T-helper 1 cell treated with Interleukin-12 subunit alpha and Interleukin-12 subunit beta and Interleukin-4 antibody, amounts not matched to agents 30 ng/mL and 1 ng/mL, for 36 hours (primary cell): Measurements from ENCODE around the gene LIFR. TPM values are rescaled to one million over a fixed set of nuclear protein-coding genes. Genes with fewer than 3 reads are reported as not detected.

Experiments
- intact Hi-C: fragments of 100-400 bp; cut with micrococcal nuclease; formaldehyde crosslinking; loops from one replicate; pipeline ENCODE4 v1.15.1; 2024
- total RNA-seq: library from RNA; stranded (reverse); gene quantifications from 2 replicates; pipeline ENCODE4 v1.2.3, GENCODE V29; 2022

The LIFR gene
- total RNA-seq, 1 donor from 2014 or later: not detected

DNA sequence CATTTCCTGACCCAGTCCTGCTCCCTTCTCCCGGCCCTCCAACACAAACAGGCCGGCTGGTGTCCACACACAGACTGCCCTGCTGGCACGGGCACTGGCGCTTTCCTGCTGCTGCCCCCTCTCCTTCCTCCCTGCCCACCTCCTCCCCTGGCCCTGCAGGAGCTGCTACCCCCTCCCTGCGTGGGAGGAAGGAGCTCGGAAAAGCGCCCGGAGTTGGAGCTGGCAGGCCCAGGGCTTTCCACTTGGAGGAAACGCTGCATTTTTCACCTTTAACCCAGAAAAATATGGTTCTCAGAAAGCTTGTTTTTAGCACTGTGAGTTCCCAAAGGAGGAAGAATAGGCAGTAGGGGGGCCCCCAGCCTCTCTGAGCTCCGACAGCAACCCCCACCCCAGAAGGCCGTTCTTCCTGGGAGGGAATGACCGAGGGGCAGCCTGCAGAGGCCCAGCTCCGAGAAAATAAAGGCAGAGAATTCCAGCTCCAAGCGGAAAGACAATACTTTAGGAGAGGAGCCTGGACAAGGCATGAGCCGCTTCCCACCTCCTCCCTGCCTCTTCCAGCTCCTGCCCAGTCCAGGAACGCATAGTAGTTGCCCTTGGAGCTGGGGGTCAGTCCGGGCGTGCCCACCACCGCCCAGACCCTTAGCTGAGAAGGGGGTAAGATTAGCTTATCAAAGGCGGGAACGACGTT, 88.9 kb downstream of the LIFR start:
- intact Hi-C loops: no loop called here

DNA sequence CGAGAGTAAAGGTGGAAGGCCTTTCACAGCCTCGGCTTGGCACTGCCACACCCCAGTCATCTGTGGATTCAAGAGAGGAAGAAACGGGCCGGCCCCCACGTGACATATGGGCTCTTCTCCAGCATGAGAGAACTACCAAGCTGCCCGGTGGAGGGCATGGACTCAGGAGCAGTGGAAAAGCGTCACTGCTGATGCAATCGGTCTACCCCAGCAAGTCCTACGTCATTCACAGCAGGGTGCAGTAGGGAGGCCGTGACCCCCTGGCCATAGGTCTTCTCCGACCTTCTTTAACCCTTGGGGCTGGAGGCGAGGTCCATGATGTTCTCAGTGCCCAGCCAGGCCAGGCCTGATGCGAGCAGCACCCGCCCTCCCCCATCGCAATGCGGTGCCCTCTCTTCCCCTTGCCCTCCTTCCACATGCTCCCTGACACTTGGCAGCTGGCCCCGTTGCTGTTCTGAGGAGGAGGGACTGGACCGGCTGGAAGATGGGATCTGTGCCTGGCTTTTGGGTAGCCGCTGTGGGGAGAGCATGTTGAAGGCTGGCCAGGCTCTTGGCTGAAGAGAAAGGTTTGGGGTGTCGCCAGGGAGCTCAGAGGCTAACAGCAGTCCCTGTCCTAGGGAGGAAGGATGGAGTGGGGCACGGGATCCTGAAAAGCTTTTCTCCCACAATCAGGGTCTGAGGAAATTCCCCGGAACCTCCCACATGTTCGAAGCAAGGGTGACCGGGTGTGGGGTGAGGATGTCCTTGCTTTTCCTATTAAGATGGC, 89.8 kb downstream of the LIFR start:
- intact Hi-C loops: no loop called here

DNA sequence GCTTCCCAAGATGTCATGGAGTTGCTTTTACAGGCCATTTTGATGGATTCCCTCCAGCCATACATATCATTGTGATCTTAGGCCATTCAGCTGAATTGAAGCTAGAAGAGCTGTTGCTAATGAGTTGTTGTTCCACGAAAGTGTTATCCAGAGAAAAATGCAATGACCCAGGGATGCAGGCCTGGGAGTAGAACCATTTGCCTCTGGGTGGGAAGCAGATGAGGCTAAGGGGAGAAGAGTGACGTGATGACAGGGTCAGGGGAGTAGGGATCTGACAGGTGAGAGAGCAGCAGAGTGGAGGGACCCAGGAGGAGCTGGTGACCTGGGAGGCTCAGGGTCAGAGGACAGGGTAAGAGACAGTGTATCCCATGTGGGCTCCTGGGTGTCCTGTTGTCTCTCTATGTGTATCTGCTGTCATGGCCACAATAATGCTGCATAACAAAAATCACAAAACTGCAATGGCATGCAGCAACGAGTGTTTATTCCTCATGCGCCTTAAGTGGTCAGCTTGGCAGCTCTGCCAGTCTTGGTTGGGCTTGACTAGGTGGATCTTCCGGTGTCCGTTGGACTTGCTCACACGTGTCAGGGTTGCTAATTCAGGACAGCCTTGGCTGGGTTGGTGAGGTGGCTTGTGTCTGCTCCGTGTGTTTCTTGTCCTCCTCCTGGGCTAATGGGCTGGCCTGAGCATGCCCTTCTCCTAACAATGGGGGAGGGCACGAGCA, 90.6 kb downstream of the LIFR start:
- intact Hi-C loops: no loop called here

DNA sequence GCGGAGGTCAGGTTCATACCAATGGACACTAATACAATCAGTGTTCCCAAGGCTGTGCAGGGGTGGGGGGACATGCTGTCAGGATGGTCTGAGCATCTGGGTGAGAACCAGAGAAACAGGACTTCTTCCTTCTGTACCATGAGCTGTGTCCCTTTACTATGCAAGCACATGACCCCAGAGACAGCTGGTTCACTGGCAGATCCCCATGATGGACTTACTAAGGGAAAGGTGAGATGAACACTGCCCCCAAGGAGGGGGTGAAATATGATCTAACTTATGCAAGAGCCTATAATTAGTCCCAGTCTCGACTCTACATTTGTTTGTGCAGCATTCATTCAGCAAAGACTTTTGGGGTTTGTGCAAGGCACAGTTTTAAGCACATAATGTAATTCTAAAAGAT, 91.4 kb downstream of the LIFR start:
- intact Hi-C loops: no loop called here

DNA sequence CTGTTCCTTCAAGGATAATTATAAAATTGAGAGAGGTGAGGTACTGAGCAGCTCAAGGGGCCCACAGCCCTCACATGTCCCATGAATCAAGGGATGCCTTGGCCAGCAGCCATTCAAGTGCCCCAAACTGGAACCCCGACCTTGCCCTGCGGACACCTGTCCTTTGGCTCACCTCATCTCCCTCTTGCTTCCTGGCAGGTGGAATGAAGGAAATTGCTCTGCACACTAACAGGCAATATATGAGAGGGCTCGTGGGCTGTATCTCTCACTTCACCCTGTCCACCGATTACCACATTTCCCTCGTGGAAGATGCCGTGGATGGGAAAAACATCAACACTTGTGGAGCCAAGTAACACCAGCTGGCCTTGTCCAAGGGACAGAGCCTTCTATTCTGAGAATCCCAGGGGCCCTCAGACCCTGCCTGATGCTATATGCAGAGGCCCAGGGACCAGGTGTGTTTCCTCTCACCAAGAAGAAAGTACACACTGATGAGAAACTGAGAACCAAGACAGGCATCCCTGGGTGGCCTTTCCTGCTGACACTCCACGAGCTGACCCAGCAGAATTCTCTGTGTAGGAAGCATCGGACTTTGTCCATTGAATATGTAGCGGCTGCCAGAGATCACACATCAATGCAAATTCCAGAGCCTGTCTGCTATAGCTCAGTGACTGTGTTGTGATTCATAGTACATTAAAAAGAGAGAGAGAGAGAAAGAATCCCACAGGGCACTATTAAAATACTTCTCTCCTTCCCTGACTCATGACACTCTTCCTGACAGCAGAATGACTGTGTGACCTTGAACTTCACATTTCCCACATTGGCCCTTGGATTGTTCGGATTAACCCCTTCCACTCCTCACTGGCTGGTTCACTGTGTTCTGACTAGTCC, 92.6 kb downstream of the LIFR start:
- intact Hi-C loops: no loop called here

DNA sequence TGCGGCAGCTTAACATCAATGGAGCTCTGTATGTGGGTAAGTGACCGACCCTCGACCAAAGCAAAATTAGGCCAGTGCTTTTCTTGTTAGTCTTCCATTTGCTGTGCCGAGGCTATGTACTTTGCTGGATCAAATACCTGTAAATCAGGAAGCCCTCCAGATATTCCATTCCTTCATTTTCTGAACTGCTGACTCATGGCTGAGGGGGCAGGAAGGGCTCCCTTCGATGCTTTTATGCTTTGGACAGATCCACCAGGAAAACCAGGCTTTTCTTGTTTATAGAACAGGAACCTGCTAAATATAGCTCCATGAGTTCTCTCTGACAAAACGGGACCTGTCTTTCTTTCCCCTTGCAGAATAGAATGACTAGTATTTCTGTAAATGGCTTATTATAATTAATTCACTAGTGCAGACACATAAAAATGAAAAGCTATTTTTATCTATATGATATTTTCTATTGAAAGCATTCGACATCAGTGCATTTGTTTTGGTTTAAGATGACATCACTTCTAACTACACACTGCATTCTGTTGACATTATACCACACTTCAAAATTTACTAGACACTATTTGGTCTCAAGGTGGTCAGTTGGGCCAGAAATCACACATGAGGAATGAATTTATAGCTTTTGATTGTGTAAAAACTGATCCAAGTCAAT, 93.3 kb downstream of the LIFR start:
- intact Hi-C loops: no loop called here

DNA sequence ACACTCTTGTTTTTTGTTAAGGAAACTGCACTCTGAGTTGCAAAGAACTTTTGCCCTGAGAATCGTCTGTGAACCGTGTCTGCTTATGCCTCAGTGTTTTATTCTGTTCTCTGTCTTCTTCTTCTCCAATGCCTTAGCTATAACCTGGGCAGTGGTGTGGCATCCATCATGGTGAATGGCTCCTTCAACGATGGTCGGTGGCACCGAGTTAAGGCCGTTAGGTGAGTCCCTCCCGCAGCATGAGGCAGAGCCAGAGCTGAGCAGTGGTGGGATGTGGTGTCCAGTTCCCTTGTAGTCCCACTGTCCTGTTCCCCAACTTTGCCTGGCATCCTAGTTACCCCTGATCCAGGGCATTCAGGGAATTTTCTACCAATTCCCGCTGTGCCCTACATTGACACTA, 98.3 kb downstream of the LIFR start:
- intact Hi-C loops: no loop called here

DNA sequence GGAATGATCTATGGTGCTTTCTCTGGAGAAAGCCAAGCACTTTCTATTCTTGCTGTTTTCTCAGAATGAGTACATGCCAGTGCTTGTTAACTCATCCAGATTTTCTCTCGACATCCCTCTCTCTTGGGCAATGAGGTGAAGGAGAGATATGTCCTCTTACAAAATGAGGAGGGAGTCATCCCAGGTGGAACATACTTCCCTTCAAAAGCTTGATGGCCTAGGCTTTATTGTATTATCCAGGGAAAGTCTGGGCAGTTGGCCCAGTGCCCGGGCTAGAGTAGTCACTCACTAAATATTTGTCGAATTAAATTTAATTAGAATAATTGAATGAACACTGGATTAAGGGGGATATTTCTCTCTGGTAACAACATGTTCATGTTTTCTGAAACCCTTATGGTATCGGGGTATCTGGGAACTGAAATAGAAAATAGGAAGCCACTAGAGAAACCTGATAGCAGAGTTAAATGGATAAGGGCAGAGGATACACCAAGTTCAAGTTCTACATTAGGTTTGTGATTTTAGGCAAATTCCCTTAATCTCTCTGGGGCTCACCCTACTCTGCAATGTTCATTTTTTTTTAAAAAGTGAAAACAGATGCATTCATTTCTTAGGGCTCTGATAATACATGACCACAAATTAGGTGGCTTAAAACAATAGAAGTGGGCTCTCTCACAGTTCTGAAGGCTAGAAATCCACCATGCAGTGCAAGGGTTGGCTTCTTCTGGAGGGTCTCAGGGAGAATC, 99.6 kb downstream of the LIFR start:
- intact Hi-C loops: no loop called here

DNA sequence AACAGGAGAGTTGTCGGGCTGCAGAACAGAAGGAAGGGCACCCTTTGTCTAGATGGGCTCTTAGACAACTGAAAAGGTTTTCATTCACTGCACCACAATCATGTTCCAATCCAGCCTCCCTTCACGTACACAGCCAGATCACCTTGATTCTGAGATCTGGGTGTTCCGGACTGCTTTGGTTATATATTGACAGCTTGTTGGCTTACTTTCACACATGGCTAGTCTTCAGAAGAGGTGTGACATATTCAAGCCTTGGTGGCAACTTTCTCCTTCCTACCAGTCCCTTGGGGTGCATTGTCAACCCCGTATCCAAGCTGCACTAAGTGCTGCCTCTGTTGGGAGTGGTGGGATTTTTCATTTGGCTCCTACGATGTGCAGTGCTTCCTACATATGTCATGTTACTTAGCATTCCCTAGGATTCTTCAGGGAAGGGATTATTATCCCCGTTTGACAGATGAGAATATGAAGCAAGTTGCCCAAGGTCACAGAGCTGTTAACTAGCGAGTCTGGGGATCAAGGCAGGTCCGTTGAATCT, 100.6 kb downstream of the LIFR start:
- intact Hi-C loops: no loop called here

DNA sequence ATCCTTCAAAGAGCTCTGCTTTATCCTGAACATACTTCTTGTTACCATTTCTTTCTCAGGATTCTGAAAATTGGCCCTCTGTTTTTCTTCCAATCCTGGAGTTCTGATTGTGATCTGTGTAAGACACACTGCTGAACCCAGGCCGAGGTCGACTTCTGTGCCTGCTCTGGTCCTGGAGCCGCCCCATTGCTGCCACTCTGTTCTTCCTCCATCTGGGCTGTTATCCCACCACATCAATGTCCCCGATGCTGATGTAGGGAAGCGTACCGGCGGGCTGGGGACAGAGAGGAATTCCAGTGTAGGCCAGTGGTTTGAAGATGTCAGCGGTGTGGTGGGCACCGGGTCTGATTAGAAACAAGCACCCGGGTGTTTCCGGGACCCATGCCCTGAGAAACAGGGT, 102.5 kb downstream of the LIFR start:
- intact Hi-C loops: loop anchor here (1.0 kb wide), 1 partner anchor 13 kb away; no protein-coding TSS in a partner anchor

DNA sequence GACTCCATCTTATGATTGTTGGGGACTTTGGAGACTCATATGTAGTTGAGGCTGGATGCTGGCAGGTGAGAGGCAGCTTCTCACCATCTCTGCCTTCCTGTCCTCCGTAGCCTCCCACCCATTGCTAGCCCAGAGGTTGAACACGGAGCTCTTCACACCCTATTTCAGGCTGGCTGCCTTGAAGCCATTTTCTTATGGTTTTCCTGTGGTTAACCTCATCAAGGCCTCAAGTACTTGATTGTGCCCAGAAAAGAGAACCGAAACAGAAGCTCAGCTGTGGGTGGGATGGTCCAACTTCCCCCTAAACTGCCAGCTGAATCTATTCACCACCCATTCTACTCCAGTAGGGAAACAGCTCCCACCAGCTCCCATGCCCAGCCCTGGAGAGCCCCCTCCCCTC, 102.9 kb downstream of the LIFR start:
- intact Hi-C loops: loop anchor here (1.0 kb wide), 1 partner anchor 12 kb away; no protein-coding TSS in a partner anchor

DNA sequence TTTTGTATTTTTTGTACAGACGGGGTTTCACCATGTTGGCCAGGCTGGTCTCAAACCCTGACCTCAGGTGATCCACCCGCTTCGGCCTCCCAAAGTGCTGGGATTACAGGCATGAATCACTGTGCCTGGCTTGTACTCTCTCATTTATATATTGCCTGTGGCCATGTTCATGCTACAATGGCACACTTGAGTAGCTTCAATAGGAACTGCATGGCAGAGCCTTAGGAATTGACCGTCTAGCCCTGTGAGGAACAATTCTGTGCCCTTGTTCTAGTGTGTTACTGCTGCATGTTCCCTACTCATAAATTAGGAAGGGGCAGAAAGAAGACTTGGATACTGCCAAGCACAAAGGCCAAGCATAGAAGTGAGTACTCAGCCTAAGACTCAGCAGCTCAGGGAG, 104.2 kb downstream of the LIFR start:
- intact Hi-C loops: no loop called here

DNA sequence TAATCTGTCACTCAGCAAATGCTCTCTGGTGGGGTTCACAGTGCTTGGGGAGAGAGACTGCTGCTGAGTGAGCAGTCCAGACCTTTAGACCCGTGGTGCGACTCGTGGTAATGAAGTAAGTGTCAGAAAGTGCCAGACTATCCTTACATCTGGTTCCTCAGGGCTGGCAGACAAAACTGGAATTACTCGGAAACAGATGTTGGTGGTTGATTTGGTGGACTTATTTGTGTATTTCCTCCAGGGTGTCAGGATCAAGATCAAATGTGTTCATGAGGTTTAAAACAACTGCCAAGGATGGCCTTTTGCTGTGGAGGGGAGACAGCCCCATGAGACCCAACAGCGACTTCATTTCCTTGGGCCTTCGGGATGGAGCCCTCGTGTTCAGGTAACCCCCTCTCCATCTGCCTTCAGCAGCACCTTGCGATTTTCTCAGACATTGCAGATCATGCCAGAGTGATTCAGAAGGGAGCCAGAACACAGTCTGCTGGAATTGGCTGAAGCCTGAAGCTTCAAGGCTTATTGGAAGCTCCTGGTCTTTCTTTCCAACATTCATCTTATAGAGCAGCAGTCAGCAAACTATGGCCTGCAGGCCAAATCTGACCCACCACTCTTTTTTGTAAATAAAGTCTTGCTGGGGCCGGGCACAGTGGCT, 105.2 kb downstream of the LIFR start:
- intact Hi-C loops: no loop called here

DNA sequence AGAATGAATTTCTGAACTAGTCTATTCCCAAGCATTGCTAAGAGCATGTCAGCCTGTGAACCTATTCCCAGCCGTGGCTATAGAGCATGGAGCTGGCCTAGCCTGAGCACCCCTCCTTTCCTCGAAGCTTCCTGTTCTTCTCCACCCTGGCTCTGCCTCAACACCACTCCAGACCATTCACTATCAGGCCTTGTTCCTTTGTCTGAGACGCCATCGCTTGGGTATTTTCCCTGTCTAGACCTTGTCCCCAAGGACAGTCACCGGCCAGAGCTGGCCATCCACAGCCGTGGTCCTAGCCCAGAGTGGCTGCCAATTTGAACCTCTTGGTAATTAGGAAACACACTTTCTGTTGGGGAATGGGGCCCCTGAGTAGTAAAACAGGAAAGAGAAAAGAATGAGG, 105.8 kb downstream of the LIFR start:
- intact Hi-C loops: no loop called here

DNA sequence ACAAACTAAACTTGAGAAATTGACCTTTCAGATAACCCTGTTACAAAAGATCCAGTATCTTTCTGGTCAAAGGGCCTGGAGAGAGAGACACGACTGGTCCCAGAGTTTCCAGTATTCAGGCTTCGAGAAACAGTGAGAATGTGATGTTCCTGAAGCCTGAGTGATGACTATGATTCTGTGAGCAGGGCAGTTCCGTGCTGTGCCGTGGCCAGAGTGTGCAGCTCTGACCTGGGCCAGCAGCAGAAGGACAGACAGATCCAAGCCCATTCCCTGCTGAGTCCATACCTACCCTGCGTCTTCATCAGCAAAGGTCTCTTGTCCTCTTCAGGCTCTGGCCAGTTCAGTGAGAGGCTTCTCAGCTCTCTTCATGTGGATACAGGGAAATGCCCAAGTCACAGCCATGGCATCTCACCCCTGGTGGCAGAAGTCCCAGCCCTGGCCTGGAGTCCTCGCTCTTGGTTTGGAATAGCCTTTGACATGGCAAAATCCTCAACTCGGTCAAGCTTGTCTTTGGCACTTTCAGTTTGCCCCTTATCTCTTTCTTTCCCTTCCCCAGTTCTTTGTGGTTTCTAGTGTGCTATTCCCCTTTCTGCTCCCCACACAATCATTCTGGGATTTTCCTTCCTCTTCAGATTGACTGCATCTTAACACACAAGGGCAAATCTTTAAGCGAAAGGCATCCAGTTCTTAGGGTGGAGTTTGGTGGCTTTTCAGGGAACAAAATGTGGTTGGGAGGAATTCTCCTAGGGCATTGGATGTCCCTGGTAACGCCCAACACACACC, 107.7 kb downstream of the LIFR start:
- intact Hi-C loops: no loop called here

DNA sequence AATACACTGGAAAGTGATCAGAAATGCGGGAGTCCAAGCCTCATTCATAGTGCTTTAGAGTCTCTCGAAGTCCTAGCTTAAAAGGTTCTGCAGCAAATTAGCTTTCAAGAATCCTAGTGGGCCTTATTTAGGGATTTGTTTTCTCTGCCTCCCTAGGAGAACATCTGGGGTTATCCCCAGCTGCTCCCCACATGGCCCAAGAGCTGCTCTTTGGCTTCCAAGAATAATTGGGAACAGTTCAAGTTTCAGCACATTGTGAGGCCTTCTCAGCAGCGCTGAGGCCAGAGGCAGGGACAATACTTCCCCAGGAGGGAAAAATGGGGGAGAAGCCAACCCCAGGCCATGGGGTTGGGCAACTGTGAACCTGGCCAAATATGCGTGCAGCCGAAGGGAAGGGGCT, 108.7 kb downstream of the LIFR start:
- intact Hi-C loops: no loop called here

DNA sequence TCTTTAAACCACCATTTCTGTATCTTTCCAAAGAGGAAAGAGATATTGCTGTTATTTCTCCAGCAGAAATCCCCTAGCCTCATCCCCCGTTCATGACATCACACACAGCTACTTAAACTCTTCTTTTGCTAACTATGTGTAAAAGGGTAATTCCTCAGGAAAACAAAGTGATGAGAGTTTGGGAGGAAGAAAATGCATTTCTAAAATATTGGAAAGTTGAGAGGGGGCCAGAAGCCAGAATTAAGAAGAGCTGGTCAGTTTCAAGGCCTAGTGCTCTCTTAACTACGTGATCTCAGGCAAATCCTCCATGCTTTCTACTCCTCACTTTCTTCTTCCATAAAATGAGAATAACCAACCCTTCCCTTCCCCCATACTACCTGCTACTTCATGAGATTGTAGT, 109.4 kb downstream of the LIFR start:
- intact Hi-C loops: no loop called here

DNA sequence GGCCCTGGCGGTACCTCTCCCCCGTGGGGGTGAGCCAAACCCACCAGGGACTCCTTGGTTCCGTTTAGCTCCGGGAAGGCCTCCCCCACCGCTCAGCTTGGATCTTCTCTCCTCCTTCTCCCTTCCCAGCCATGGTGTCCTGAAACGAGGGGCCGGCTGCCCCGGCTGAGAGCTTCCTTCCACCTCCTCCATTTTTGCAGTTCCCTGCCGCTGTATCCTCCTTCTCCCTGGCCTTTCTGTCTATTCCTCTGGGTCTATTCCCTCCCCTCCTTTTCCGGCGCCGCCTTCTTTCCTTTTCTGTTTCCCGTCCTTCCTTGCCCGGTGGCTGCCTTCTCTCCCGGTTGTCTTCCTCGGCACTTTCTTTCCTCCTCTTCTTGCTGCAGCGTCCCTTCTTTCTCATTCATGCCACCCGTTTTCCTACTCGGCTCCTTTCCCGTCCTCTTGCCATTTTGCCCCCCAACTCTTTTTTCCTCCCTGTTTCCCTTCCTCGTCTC, 110.4 kb downstream of the LIFR start:
- intact Hi-C loops: no loop called here
